ENCODE data around the gene N4BP2.

N4BP2 gene

DNA sequence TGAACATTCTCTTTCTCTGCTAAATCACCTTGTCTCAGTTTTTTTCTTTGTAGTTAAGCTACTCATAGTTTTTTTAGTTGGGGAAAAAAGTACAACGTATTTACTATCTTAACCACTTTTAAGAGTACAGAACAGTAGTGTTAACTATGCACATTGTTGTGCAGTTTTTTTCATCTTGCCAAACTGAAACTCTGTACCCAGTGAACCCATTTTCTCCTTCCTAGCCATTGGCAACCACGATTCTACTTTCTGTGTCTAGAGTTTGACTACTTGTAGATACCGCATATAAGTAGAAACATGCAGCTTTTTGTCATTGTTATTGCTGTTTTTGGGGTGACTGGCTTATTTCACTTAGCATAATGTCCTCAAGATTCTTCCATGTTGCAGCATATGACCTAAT lies 10.0 kb downstream of the N4BP2 start:
- no peak for DNase-seq (ENCODE audit: low read depth in 1 of 2, low spot score in 1 of 2)
- TF ChIP-seq, protein P1, sequence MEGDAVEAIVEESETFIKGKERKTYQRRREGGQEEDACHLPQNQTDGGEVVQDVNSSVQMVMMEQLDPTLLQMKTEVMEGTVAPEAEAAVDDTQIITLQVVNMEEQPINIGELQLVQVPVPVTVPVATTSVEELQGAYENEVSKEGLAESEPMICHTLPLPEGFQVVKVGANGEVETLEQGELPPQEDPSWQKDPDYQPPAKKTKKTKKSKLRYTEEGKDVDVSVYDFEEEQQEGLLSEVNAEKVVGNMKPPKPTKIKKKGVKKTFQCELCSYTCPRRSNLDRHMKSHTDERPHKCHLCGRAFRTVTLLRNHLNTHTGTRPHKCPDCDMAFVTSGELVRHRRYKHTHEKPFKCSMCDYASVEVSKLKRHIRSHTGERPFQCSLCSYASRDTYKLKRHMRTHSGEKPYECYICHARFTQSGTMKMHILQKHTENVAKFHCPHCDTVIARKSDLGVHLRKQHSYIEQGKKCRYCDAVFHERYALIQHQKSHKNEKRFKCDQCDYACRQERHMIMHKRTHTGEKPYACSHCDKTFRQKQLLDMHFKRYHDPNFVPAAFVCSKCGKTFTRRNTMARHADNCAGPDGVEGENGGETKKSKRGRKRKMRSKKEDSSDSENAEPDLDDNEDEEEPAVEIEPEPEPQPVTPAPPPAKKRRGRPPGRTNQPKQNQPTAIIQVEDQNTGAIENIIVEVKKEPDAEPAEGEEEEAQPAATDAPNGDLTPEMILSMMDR (IDR thresholded peaks at IDR 0.05; ENCODE audit: insufficient read depth, low read length): no peak
- TF ChIP-seq, protein P2, sequence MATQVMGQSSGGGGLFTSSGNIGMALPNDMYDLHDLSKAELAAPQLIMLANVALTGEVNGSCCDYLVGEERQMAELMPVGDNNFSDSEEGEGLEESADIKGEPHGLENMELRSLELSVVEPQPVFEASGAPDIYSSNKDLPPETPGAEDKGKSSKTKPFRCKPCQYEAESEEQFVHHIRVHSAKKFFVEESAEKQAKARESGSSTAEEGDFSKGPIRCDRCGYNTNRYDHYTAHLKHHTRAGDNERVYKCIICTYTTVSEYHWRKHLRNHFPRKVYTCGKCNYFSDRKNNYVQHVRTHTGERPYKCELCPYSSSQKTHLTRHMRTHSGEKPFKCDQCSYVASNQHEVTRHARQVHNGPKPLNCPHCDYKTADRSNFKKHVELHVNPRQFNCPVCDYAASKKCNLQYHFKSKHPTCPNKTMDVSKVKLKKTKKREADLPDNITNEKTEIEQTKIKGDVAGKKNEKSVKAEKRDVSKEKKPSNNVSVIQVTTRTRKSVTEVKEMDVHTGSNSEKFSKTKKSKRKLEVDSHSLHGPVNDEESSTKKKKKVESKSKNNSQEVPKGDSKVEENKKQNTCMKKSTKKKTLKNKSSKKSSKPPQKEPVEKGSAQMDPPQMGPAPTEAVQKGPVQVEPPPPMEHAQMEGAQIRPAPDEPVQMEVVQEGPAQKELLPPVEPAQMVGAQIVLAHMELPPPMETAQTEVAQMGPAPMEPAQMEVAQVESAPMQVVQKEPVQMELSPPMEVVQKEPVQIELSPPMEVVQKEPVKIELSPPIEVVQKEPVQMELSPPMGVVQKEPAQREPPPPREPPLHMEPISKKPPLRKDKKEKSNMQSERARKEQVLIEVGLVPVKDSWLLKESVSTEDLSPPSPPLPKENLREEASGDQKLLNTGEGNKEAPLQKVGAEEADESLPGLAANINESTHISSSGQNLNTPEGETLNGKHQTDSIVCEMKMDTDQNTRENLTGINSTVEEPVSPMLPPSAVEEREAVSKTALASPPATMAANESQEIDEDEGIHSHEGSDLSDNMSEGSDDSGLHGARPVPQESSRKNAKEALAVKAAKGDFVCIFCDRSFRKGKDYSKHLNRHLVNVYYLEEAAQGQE (IDR thresholded peaks at IDR 0.05; ENCODE audit: insufficient replicate concordance, low read depth): no peak
- TF ChIP-seq SPI1 (IDR thresholded peaks at IDR 0.05; ENCODE audit: borderline replicate concordance, low read depth): no peak
- H3K27ac ChIP-seq (replicated peaks): no peak overlapping the region

DNA sequence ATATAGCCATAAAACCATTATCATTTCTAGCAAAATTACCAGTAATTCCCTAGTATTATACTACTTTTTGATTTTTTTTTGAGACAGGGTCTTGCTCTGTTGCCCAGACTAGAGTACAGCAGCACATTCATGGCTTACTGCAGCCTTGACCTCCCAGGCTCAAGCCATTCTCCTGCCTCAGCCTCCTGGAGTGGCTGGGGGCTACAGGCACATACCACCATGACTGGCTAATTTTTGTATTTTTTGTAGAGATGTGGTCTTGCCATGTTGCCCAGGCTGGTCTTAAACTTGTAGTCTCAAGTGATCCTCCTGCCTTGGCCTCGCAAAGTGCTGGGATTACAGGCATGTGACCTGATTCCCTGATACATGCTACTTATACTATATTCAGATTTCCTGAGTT lies 13.7 kb downstream of the N4BP2 start:
- H3K27ac ChIP-seq (replicated peaks): no peak overlapping the region
- DNase-seq (ENCODE audit: low read depth in 1 of 2, low spot score in 1 of 2): no peak
- no peaks in the 10 kb centered on the region for H3K27me3 ChIP-seq (ENCODE audit: insufficient read depth, poor library complexity, severe bottlenecking)
- no peak overlapping the region for H3K4me3 ChIP-seq (replicated peaks; ENCODE audit: insufficient read depth, low read length)
- TF ChIP-seq, protein P2 (IDR thresholded peaks at IDR 0.05; ENCODE audit: insufficient replicate concordance, low read depth): no peak
- no peak for TF ChIP-seq POLR2AphosphoS5 (IDR thresholded peaks at IDR 0.05; ENCODE audit: low read depth)
- no peak for TF ChIP-seq GABPA (IDR thresholded peaks at IDR 0.05; ENCODE audit: low read depth)
- TF ChIP-seq, protein P1 (IDR thresholded peaks at IDR 0.05; ENCODE audit: insufficient read depth, low read length): no peak
- no peak for TF ChIP-seq SPI1 (IDR thresholded peaks at IDR 0.05; ENCODE audit: borderline replicate concordance, low read depth)

More for the DNA sequence above, 10.0 kb downstream of the N4BP2 start:
- Histone ChIP-seq H3K27me3 (ENCODE audit: insufficient read depth, poor library complexity, severe bottlenecking) (no peaks in the 10 kb centered on the region), H3K4me3 (replicated peaks; ENCODE audit: insufficient read depth, low read length) (no peak overlapping the region)

DNA sequence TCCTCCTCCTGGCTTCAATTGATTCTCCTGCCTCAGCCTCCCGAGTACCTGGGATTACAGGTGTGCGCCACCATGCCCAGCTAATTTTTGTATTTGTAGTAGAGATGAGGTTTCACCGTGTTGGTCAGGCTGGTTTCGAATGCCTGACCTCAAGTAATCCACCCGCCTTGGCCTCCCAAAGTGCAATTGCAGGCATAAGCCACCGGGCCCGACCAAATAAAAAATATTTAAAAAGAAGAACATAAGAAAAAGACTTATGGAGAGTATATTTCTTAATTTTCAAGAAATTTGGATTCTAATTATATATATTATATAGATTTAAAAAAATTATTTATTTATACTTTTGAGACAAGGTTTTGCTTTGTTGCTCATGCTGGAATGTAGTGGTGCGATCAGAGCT lies 29.8 kb downstream of the N4BP2 start:
- Histone ChIP-seq H3K27ac (replicated peaks) (no peak overlapping the region), H3K27me3 (ENCODE audit: insufficient read depth, poor library complexity, severe bottlenecking) (no peaks in the 10 kb centered on the region), H3K4me3 (replicated peaks; ENCODE audit: insufficient read depth, low read length) (no peak overlapping the region)
- DNase-seq (ENCODE audit: low read depth in 1 of 2, low spot score in 1 of 2): no peak
- TF ChIP-seq, protein P1 (IDR thresholded peaks at IDR 0.05; ENCODE audit: insufficient read depth, low read length): no peak
- TF ChIP-seq, protein P2 (IDR thresholded peaks at IDR 0.05; ENCODE audit: insufficient replicate concordance, low read depth): no peak
- no peak for TF ChIP-seq GABPA (IDR thresholded peaks at IDR 0.05; ENCODE audit: low read depth)
- no peak for TF ChIP-seq POLR2AphosphoS5 (IDR thresholded peaks at IDR 0.05; ENCODE audit: low read depth)
- TF ChIP-seq SPI1 (IDR thresholded peaks at IDR 0.05; ENCODE audit: borderline replicate concordance, low read depth): no peak
